HG03469 (cell line): ENCODE measurements around the gene ODF4.
"Not testable (repeated sequence)": the region's sequence is repeated elsewhere in the genome, so short reads cannot be mapped to it uniquely, and the experiment has no call there.

Source experiments
- ATAC-seq: cut with Tn5 transposase; IDR thresholded peaks from one replicate; pipeline ENCODE4 v1.9.1; 2021; ENCODE audit warnings: mild to moderate bottlenecking, moderate library complexity, moderate number of reproducible peaks; ENCODE audit not compliant: unreplicated experiment

ODF4 gene

DNA sequence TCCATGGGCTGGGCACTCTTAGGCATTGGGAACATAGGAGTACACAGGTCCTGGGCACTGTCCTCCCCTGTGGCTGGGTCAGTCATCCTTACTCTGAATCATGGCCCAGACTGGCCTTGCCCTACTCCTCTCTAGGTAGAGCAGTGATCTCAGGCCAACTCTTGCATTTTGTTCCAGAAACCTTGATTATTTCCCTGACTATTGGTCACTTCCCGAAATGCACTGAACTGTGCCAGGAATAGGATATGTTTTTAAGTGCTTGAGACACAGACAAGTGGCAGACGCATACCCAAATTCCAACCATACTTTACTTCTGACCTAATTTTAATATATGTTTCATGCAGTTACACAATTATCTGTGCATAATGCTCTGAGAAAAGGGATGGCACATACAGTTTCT, 26.6 kb downstream of the ODF4 start:
- no peak for ATAC-seq

DNA sequence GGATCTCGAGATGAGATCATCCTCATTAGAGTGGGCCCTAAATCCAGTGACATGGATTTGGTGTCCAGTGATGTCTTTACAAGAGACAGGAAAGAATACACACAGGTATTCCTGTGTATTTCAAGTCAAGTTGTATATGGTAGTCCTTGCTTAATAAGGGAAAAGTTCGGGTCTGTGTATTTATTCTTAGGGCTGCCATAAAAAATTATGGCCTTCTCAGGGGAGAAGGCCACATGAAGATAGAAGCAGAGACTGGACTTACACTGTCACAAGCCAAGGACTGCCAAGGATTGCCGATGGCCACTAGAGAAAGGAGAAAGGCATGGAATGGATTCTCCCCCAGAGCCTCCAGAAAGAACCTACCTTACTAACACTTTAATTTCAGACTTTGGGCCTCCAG, 28.6 kb downstream of the ODF4 start:
- ATAC-seq, result no peak

DNA sequence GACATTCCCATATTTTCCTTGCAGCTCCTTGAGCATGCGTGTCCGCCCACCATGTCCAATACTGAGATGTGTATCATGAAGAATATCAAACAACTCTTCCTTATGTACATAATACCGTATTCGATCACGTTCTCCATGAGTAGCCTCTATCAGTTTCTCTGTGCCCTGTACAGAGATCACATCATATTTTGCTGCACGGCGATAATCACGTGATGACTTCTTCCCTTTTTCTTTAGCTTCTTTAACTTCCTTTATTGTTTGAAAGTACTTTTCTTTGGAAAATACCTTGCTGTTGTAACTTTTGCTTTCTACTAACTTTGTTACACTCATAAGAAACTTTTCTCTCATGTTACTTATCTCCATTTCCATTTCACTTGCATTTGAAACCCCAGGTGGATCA, 30.3 kb downstream of the ODF4 start:
- no peak for ATAC-seq

DNA sequence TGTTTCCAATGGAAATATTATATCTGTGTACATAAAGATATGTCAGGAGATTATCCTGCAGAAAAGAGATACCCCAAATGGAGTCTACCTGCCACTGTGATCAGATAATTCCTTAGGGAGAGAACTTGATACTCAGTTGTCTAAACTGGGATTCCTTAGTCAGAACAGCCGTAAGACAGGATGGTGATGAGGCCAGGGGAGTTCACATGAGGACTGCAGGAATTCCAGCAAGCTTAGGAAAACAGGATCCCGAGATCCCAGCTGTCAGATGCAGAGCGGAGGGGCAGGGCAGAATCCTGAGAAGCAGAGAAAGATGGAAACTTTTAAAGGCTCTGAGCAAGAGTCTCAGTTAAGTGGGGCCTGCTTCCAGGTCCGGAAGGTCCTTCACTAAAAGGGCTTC, 32.1 kb downstream of the ODF4 start:
- ATAC-seq, result no peak

DNA sequence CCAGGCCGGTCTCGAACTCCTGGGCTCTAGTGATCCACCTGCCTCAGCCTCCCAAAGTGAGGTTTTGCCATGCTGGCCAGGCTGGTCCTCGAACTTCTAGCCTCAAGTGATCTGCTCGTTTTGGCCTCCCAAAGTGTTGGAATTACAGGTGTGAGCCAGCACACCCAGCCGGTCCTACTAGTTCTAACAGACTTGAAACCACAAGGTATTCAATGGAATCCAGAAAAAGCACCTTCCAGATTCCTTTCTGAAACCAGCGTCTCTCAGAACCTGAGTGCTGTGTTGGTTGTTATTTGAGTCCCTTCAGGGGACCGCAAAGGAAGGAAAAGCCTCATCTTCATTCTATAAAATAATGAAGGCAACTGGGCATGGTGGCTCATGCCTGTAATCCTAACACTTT, 32.8 kb downstream of the ODF4 start:
- ATAC-seq, result no peak

DNA sequence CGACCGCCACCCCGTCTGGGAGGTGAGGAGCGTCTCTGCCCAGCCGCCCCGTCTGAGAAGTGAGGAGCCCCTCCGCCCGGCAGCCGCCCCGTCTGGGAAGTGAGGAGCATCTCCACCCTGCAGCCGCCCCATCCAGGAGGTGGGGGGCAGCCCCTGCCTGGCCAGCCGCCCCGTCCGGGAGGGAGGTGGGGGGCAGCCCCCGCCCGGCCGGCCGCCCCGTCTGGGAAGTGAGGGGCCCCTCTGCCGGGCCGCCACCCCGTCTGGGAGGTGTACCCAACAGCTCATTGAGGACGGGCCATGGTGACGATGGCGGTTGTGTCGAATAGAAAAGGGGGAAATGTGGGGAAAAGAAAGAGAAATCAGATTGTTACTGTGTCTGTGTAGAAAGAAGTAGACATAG, 34.2 kb downstream of the ODF4 start:
- not testable (repeated sequence) for ATAC-seq

DNA sequence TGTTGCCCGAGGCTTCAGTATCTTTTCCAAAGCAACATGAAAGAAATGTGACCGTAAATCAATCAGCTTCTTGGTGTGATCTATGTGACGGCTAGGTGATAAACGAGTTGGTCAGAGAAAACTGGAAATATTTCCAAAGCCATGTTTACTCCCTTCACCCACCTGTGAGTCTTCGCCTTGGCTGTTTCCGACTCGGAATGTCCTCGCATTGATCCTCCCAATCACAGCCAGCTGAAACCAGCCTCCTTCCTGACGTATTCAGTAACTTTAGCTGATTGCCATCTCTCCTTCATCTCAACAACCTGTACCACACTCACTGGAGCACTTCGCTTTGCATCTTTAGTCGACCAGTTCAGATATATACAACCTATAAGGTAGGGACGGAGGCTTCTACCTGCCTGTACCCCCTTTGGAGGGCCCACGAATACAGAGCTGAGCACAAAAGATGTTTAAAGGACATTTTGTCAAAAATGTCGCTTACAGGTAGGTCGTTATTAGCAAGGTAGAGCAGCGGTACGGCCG, 36.2 kb downstream of the ODF4 start:
- ATAC-seq, result no peak

DNA sequence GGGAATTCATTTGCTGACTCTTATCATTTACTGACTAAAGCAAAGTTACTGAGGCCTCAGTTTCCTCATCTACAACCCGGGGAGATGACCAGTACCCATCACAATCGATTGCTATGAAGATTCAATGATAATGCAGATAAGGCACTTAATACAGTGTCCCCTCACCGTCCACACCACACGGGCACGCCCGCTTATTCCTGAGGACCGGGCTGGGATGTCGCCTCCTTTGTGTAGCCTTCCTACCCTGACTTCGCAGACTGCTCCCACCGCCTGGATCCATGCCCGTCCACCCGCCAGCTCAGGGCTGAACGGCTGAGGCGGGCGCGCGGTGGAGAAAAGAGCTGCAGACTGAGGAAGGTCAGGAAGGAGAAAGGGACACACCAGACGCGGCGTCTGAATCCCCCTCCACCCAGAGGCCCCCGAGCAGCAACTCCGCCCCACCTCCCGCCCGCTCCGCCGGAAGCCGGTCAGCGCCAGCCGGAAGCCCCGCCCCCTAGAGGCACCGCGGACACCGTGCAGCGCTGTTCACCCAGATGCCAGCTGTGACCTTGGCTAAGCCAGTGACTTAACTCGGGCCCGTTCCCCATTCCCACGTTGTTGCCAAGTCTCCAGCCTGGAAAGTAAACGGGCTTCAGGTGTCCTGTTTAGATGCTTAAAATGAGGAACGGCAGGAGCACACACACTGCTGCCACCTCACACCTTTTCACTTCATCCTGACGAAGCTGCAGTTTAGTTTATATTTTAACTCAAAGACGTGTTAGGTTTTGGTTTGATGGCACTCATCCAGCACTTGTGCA, 36.8 kb downstream of the ODF4 start, which contains the start of gene KRABD2:
TSS of gene KRABD2 (minus strand) at position 434 of the 797 bp plus-strand sequence.
- ATAC-seq, result no peak

DNA sequence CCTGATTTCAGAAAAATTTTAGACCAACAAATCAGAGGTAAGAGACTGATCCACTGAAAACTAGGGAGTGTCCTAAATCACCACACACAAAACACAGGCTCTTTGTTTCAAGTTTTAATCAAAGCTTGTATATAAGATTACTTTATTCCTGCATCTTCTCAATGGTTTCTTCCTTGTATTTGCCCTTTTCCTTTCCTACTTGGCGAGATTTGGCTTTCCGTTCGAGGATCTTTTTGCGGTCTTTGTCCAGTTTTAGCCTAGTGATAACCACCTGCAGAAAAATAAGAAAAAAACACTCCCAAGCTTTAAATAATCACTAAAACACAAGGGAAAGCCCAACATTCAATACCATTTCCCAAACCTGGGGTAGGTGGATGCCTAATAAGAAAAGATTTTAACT, 37.8 kb downstream of the ODF4 start:
- no peak for ATAC-seq

DNA sequence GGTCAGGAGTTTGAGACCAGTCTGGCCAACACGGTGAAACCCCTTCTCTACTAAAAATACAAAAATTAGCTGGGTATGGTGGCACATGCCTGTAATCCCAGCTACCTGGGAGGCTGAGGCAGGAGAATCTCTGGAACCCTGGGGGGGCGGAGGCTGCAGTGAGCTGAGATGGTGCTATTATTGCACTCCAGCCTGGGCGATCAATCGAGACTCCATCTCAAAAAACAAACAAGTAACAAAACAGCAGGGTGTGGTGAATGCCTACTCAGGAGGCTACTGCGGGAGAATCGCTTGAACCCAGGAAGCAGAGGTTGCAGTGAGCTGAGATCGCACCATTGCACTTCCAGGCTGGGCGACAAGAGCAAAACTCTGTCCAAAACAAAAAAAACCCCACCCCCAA, 38.5 kb downstream of the ODF4 start:
- not testable (repeated sequence) for ATAC-seq

DNA sequence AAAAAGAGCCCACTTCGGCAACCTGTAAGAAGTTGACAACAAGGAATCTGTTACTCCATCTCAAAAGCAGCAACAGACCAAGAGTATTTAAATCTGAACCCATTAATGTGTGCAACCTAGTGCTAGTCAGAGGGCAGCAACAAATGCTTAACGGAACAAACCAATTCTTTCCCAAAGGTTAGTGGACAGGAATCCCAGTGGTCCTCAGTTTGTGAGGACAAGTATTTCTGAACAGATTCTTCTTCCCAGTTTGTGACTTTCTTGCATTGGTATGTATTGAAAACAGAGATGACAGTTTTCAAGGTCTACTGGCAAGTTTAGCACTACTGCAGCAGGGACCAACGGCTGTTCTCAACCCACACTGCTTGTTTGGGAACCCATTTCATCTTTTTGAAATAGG, 40.4 kb downstream of the ODF4 start:
- no peak for ATAC-seq

DNA sequence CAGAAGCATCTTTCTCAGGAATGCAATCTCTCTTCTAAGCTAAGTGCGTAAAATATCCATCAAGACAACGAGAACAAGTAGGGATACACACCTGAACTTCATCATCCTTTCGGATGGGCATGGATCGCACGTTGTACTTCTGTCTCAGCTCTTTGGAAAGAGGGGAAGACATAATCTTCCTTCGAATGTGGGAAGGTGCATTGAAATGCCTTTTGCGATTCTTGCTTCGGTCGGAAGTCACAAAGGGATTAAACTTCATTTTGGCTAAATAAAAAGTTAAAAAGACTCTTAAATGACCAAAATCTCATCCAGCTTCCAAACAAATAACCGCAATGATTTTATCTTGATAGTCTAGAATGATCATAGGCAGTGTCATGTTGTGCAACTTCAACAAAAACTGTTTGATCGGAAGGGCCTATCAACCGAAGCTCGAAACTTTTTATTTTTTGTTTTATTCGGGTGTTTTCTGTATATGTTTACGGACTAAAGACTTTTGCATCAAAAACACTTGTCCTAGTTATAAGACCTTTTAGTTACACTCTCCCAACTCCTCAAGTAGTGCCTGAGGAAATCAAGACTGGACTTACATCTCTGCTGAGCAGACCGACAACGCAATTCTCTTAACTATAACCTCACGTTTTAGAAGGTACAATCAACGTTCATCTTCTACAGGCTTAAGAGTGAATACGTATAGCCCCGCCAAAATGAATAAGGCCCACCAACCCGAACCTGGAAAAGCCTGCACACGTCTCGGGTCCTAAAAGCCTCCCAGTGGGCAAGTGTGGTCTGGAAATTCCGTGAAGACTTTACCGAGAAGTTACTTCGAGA, 42.6 kb downstream of the ODF4 start:
- ATAC-seq, result no peak

DNA sequence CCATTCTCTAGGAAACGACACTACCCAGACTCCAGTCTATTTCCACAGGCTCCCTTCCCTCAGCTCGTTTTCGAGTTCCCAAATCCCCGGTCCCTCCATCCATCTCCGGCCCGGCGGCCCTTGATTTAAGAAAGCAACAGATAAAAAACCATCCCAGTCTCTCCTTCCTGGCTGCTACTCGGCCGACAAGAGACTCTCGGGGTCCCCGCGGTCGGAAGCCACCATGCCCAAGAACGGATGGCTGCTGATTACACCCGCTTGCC, 43.2 kb downstream of the ODF4 start:
- no peak for ATAC-seq

DNA sequence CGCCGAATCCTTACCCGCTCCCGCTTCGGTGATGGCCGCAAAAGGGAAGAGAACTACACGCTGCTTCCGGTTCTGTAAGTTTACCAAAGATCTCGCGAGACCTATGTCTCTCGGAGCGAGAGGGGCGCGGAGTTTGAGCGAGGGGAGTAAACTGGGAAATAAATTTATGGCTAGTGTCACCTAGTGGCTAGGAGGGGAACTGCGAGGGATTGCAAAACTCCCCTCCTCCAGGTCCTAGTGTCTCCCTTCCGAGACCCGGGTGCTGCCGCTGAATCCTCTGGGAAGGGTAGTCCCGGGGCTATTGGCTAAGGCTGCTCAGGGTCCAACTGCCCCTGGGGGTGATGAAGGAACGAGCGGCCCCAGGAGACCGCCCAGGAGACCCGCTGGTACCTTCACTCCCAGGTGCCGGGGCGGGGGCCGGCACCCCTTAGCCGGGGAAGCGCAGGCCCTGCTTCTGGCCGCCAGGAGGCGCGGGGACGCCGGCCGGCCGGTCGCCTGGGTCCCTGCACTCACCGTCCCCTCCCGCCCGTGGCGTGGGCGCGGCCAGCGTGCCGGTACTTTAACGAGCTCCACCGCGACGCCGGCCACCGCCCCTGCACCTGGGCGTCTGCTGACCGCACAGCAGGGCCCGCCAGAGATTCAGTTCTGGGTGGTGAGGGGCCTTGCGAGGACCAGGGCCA, 43.6 kb downstream of the ODF4 start, which contains the start of gene RPL26:
TSS of gene RPL26 (minus strand) at position 51 of the 680 bp plus-strand sequence. CDS start 883 bp downstream, outside the sequence.
- ATAC-seq, result peak; percentile 76

DNA sequence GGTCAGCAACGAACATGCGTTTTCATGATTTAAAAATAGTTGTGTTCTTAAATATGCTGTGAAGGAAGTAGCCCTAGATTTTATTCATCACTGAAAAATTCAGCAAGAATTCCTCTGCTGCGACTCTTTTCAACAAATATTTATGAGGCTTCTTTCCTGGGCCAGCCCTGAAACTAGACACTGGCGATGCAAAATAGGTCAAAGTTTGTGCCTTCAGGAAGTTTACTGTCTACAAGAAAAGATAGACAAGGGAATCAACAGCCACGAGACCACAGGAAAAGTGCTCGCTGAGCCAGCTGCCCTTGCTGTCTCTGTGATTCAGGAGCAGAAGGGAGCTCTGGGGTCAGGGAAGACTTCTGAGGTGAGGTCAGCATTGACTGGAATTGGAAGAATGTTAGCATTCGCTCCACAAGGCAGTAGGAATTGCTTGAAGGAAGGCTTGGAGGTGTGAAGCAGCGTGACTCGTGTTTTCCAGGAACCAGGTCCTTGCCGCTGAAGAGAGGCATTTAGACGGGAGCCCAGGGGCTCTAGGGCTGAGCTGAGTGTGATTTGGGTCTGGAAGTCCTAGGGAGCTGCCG, 45.2 kb downstream of the ODF4 start:
- no peak for ATAC-seq

DNA sequence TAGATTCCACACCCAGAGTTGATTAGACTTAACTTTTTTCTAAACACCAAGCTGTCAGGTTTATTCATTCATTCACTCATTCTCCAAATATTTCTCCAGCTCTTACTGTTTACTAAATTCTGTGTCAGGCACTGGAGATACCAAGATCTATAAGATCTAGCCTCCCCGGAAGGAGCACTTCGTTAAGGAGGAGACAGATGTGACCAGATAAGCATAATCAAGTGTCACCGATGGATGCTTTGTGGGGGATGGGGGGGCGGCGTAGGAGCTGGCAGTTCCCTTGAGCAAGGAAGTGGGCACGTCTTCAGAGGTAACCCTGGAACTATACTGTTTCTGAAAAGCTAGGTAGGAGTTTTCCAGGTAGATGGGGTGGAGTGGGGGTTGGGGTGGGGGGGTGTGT, 47.2 kb downstream of the ODF4 start:
- no peak for ATAC-seq

DNA sequence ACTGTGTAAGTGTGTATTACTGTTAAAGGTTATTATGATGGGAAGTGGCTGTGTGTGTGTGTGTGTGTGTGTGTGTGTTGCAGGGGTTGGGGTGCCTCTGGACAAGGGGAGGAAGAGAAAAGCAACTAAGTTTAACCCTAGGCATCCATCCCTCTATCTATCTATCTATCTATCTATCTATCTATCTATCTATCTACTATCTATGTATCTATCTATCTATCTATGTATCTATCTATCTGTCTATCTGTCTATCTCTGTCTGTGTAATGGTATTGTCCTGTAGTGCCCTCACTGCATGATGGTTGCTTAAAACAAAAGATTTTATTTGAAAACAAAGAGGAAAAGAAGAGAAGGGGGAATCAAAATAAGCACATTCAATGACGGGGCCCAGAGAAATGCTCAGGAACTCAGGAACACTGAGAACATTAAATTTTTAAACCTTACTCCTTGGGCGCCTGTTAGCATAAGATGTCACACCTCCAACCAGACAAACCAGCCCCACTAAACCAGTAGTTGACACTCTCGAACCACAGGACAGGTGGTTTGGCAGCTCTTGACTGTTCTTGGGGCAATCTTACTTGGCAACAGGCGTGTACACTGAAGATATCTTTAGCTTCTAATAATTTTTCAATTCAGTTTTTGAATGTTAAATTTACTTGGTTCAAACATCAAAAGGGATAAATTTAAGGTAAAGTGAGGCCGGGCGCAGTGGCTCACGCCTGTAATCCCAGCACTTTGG, 48.4 kb downstream of the ODF4 start:
- ATAC-seq, result no peak

DNA sequence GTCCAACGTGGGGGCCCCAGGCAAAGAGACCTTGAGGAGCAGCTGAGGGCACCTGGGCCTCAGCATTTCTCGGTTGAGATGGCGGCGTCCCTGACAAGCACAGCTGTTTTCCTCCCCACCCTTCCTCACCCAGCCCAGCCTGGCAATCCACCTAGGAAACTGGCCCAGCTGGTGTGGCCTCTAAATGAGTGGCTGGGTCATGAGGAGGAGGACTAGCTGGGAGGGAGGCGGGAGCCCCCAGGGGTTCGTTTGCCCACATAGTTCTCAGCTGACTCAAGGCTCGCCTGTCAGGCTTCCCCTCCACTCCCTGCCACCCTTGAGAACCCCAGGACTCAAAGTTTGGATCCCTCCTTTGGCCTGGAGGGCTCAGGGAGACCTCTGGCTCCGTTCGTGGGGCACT, 52.1 kb downstream of the ODF4 start:
- ATAC-seq, result no peak

DNA sequence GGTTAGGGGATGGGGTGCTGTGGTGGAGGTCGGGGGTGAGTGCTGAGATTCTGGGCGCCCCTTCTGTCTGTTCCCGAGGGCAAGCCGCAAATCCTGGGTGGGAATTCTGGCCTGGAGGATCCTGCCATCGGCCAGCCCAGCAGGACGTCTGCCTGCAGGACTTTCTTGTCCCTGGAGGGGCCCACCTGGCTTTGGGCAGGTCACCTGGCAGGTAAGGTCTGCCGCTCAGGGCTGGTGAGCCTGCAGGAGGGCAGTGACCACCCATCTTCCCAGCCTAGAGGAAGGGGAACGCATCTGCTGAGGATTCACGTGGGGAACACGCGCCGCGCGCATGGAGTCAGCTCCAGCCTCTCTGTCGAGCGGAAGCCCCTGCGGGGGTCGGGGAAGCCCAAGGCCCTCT, 52.6 kb downstream of the ODF4 start:
- no peak for ATAC-seq

DNA sequence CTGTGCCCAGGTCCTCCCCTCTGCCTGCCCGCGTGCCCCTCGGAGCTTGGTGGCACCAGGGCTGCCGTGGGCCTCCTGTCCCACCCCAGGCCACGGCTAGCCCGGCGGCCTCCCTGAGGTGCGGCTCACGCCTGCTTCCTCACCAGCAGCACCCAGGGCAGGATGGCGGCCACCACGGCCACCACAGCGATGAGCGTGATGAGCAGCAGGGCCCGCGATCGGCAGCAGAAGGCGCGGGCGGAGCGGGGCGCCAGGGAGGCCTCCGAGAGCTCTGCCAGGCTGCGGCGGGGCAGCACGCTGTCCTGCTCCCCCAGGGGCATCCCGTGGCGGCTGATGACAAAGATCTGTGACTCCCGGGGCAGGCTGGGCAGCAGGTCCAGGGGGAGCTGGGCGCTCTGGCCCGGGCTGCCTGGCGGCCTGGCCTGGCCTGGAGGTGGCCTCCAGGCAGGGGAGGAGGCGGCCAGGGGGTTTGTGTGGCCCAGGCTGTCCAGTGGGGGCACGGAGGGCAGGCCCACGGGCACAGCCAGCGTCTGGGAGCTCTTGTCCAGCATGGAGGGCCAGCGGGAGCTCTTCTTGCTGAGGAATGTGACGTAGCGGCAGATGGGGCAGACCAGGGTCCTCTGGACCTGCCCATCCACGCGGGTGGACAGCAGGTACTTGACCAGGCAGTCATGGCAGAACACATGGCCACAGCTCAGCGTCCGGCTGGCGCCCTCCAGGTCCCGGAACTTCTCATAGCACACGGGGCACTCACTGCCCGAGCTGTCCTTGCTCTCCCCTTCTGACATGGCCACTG, 53.2 kb downstream of the ODF4 start:
- no peak for ATAC-seq
